K562 (cell line): ENCODE data around the gene DDX20. TPM values are rescaled to one million over a fixed set of nuclear protein-coding genes. Genes with fewer than 3 reads are reported as not detected.

Experiments
- ATAC-seq: fragments of 200-7000 bp; cut with Tn5 transposase; 3 replicates; pipeline ENCODE4 v1.9.1; 2020; ENCODE audit warnings: moderate library complexity
- BruUV-seq: library from RNA; stranded (reverse); fragments of 400-500 nt; replicated peaks from 2 replicates; lab custom pipeline; 2021; lab: Mats Ljungman, UMichigan
- CTCF ChIA-PET: fragments of 300-600 bp; formaldehyde crosslinking; extraction: SDS; loops from one replicate; lab custom pipeline; 2021; ENCODE audit warnings: low intra/inter-chr PET ratio; lab: Yijun Ruan, JAX
- POLR2A ChIA-PET: fragments of 300-600, 350-650 bp; sonication (Branson Sonifier 250); formaldehyde crosslinking; extraction: SDS; loops from one replicate; lab custom pipeline; 2021; ENCODE audit warnings: antibody characterized with exemption, inconsistent platforms; lab: Yijun Ruan, JAX
- DNase-seq, 4 experiments: peaks; one replicate each; pipeline versions ENCODE4 v3.0.0 to v3.0.0-alpha.2; 2011 to 2018; ENCODE audit warnings: low spot score in 3 of 4, mixed read lengths in 3 of 4; ENCODE audit errors: extremely low read depth in 1 of 4
- FAIRE-seq: peaks from 2 replicates; lab custom pipeline; 2011; peaks lifted over from hg19 to GRCh38; lab: Jason Lieb, UNC
- H2AFZ ChIP-seq: 2 replicates; pipeline ENCODE4 v1.6.0; 2011; ENCODE audit warnings: low read depth, low read length, control low read depth, inconsistent platforms
- H3K27ac ChIP-seq: fragments of 200-600 bp; 3 replicates; pipeline ENCODE4 v1.8.0; 2011; ENCODE audit warnings: low read depth, mild to moderate bottlenecking, control low read depth, inconsistent platforms, low read length, moderate library complexity, mixed read lengths; ENCODE audit errors: extremely low read depth
- H3K27me3 ChIP-seq, 2 experiments: fragments of 300-600 bp in 1 of 2; 2 replicates in 1 of 2; 3 replicates in 1 of 2; pipeline versions ENCODE4 v1.6.0 to v1.8.0; 2011; ENCODE audit warnings: inconsistent platforms in 2 of 2, low read length in 2 of 2, mild to moderate bottlenecking in 1 of 2, mixed read lengths in 1 of 2, moderate library complexity in 1 of 2; ENCODE audit not compliant: control insufficient read depth in 2 of 2, insufficient read depth in 2 of 2
- H3K36me3 ChIP-seq: fragments of 300-600 bp; 3 replicates; pipeline ENCODE4 v1.8.0; 2011; ENCODE audit warnings: mild to moderate bottlenecking, low read length, inconsistent platforms; ENCODE audit not compliant: control insufficient read depth, insufficient read depth
- H3K4me1 ChIP-seq, 2 experiments: fragments of 200-600 bp in 1 of 2; replicated peaks in 1 of 2; 2 replicates in 1 of 2; 3 replicates in 1 of 2; pipeline versions ENCODE4 v1.5.1 to v1.8.0; 2011; ENCODE audit warnings: inconsistent platforms in 2 of 2, low read length in 2 of 2, mild to moderate bottlenecking in 1 of 2, mixed read lengths in 1 of 2, moderate library complexity in 1 of 2; ENCODE audit not compliant: control insufficient read depth in 2 of 2, insufficient read depth in 2 of 2
- H3K4me2 ChIP-seq: 2 replicates; pipeline ENCODE4 v1.6.1; 2011; ENCODE audit warnings: low read length, control low read depth, inconsistent platforms, mixed read lengths; ENCODE audit not compliant: insufficient read depth
- H3K4me3 ChIP-seq: fragments of 200-600 bp; sonication (generic), shearing (Covaris generic); 2 replicates; pipeline ENCODE4 v1.5.1; 2016; ENCODE audit warnings: control low read depth, inconsistent platforms
- H3K79me2 ChIP-seq: fragments of 200-600 bp; 3 replicates; pipeline ENCODE4 v1.8.0; 2011; ENCODE audit warnings: low read length, inconsistent platforms; ENCODE audit not compliant: control insufficient read depth, insufficient read depth
- H3K9ac ChIP-seq, 2 experiments: 2 replicates each; pipeline versions ENCODE4 v1.6.0 to v1.6.1; 2011; ENCODE audit warnings: low read depth in 2 of 2, low read length in 2 of 2, control low read depth in 1 of 2, inconsistent platforms in 1 of 2, mild to moderate bottlenecking in 1 of 2, mixed read lengths in 1 of 2; ENCODE audit not compliant: insufficient read depth in 1 of 2
- H3K9me1 ChIP-seq: one replicate; pipeline ENCODE4 v1.6.0; 2011; ENCODE audit warnings: inconsistent platforms, mild to moderate bottlenecking, low read length, moderate library complexity; ENCODE audit not compliant: control insufficient read depth, insufficient read depth
- H3K9me3 ChIP-seq: replicated peaks from 2 replicates; pipeline ENCODE4 v1.5.1; 2011; ENCODE audit warnings: low read depth, low read length, inconsistent platforms; ENCODE audit not compliant: control insufficient read depth, insufficient read depth
- H4K20me1 ChIP-seq: replicated peaks from 2 replicates; pipeline ENCODE4 v1.6.1; 2011; ENCODE audit warnings: low read length, inconsistent platforms, mixed read lengths; ENCODE audit not compliant: control insufficient read depth, insufficient read depth
- ATF7 ChIP-seq: fragments of 450-650 bp; IDR thresholded peaks from 2 replicates; pipeline ENCODE4 v1.7.1; 2014; ENCODE audit warnings: mild to moderate bottlenecking, moderate library complexity
- E2F4 ChIP-seq: sonication (generic); formaldehyde crosslinking; IDR thresholded peaks from 2 replicates; pipeline ENCODE4 v1.8.0; 2022; ENCODE audit warnings: mild to moderate bottlenecking, low read depth, missing genetic modification reagents
- EHMT2 ChIP-seq: fragments of 450-650 bp; IDR thresholded peaks from 2 replicates; pipeline ENCODE4 v1.6.1; 2018; ENCODE audit warnings: antibody characterized with exemption
- GTF3C2 ChIP-seq: IDR thresholded peaks from 3 replicates; pipeline ENCODE4 v1.6.1; 2011; ENCODE audit warnings: borderline replicate concordance, mild to moderate bottlenecking, moderate library complexity; ENCODE audit not compliant: insufficient read length; ENCODE audit errors: extremely low read depth
- NR2C1 ChIP-seq, 2 experiments: fragments of 450-650 bp; IDR thresholded peaks; 2 replicates each; pipeline ENCODE4 v1.6.1; 2017; ENCODE audit warnings: mild to moderate bottlenecking in 2 of 2, antibody characterized with exemption in 1 of 2, inconsistent platforms in 1 of 2, missing compliant biosample characterization in 1 of 2, missing genetic modification characterization in 1 of 2
- NR3C1 ChIP-seq: sonication (generic); formaldehyde crosslinking; IDR thresholded peaks from 2 replicates; pipeline ENCODE4 v1.8.1; 2022; ENCODE audit warnings: missing genetic modification reagents
- POLR2B ChIP-seq: fragments of 450-650 bp; IDR thresholded peaks from 2 replicates; pipeline ENCODE4 v1.6.1; 2018; ENCODE audit warnings: low read depth; ENCODE audit not compliant: partially characterized antibody
- PRPF4 ChIP-seq: fragments of 200-400 bp; formaldehyde crosslinking; IDR thresholded peaks from one replicate; pipeline ENCODE4 v1.6.1; 2017; ENCODE audit warnings: low read length, low read depth, mild to moderate bottlenecking; ENCODE audit not compliant: insufficient read depth, poor library complexity, severe bottlenecking
- RBFOX2 ChIP-seq: fragments of 200-400 bp; formaldehyde crosslinking; IDR thresholded peaks from 2 replicates; pipeline ENCODE4 v1.6.1; 2017; ENCODE audit warnings: low read depth, mild to moderate bottlenecking, low read length, moderate library complexity
- SREBF1 ChIP-seq: fragments of 150-350 bp; IDR thresholded peaks from 2 replicates; pipeline ENCODE4 v1.6.1; 2014; ENCODE audit warnings: antibody characterized with exemption, low read depth, low read length, borderline replicate concordance
- STAT6 ChIP-seq: sonication (generic); formaldehyde crosslinking; IDR thresholded peaks from 2 replicates; pipeline ENCODE4 v1.8.1; 2023; ENCODE audit warnings: mild to moderate bottlenecking, missing genetic modification reagents
- TCF15 ChIP-seq: fragments of 250-450 bp; sonication (Bioruptor Pico); IDR thresholded peaks from 2 replicates; pipeline ENCODE4 v1.8.0; 2022; ENCODE audit warnings: moderate library complexity, mild to moderate bottlenecking, inconsistent platforms
- ZBTB26 ChIP-seq: fragments of 450-650 bp; formaldehyde crosslinking; IDR thresholded peaks from 2 replicates; pipeline ENCODE4 v1.4.0; 2022; ENCODE audit warnings: missing genetic modification characterization
- ZNF12 ChIP-seq: sonication (generic); formaldehyde crosslinking; IDR thresholded peaks from 2 replicates; pipeline ENCODE4 v1.4.0; 2020; ENCODE audit warnings: mild to moderate bottlenecking, missing genetic modification reagents
- WGBS: fragments of 100-300 bp; shearing (Covaris generic); methylation state at CpG from one replicate; pipeline ENCODE4 v1.1.6; 2016; ENCODE audit warnings: low coverage, mixed read lengths; ENCODE audit not compliant: insufficient coverage; ENCODE audit errors: missing lambda C conversion rate; 5-methylcytosine and 5-hydroxymethylcytosine counted together
- in situ Hi-C: fragments of 300-500 bp; cut with MboI; formaldehyde crosslinking; loops from 4 replicates; pipeline ENCODE4 v1.15.0; 2018; ENCODE audit warnings: inconsistent platforms, mixed read lengths
- intact Hi-C: fragments of 100-400 bp; cut with micrococcal nuclease; formaldehyde crosslinking; loops from 2 replicates; pipeline ENCODE4 v1.14.2; 2022
- polyA plus RNA-seq, 8 experiments: library from polyadenylated mRNA; depleted of rRNA in 4 of 8; stranded (reverse) in 5 of 8; unstranded in 3 of 8; fragments of >200 nt; fragmentation: Nextera tagmentation in 2 of 8; fragmentation: Illumina TruSeq in 1 of 8; extraction: Ambion mirVana in 2 of 8; extraction: Trizol in 1 of 8; gene quantifications; 2 replicates each; pipeline versions ENCODE4 v1.2.1 to v1.2.3, GENCODE V29; 2011 to 2014; ENCODE audit warnings: inconsistent platforms in 1 of 8, missing spikeins in 1 of 8
- total RNA-seq, 7 experiments: library from RNA; depleted of rRNA in 6 of 7; stranded (reverse); fragments of >200 nt in 6 of 7; fragmentation: Illumina TruSeq in 2 of 7; extraction: Trizol in 2 of 7; gene quantifications; 2 replicates each; pipeline versions ENCODE4 v1.2.1 to v1.2.3, GENCODE V29; 2011 to 2021; ENCODE audit warnings: low replicate concordance in 1 of 7

DDX20 gene
- total and polyA plus RNA-seq, 9 of the 15 experiments (the other 6 are each of a cell fraction or from before 2014, with no cell fraction given) = 8.3 to 33.4 (median 24.5) TPM

GRCh38 chr1:111749628-111750027 is 6.1 kb upstream of the DDX20 start:
- WGBS = 5% methylated on average over 3 of the region's 3 CpGs
- H3K36me3 ChIP-seq = no peaks in the 10 kb centered on the region
- BruUV-seq = no TSS peak
- H3K27me3 ChIP-seq = peaks cover 5 to 12% of the 10 kb centered on the region in 2 experiments; a peak in 3 of 5 replicates
- ATAC-seq = no peak
- H4K20me1 ChIP-seq = peaks cover 3% of the 10 kb centered on the region; the same call in 1 of the 2 replicates
- H3K4me1 ChIP-seq = peaks cover 0 to 9% of the 10 kb centered on the region in 2 experiments; a peak in 4 of 5 replicates
- TF ChIP-seq GTF3C2 (no peak), TCF15 (CRISPR knock-in tag) (no peak), RBFOX2 (no peak), ZBTB26 (CRISPR knock-in tag) (no peak), EHMT2 (no peak), PRPF4 (no peak), SREBF1 (no peak), NR2C1 (IDR thresholded peaks at IDR 0.05) (no peak), NR2C1 (tag; IDR thresholded peaks at IDR 0.05) (no peak), POLR2B (no peak), ATF7 (no peak), NR3C1 (CRISPR knock-in tag) (no peak), E2F4 (no peak), ZNF12 (CRISPR knock-in tag) (no peak), STAT6 (CRISPR knock-in tag) (no peak)
- no peak overlapping the region for H3K4me2 ChIP-seq
- CTCF ChIA-PET = no interaction called here
- H3K27ac ChIP-seq = no peak overlapping the region
- no peak overlapping the region for H3K4me3 ChIP-seq
- no peak for FAIRE-seq
- no peaks in the 10 kb centered on the region for H3K9me3 ChIP-seq
- intact Hi-C loops = loop anchor here (5.0 kb wide), 1 partner anchor 87 kb away; no protein-coding TSS in a partner anchor
- no peak for DNase-seq
- H2AFZ ChIP-seq = no peak overlapping the region
- H3K9me1 ChIP-seq = no peaks in the 10 kb centered on the region
- in situ Hi-C loops = no loop called here
- no peak overlapping the region for H3K9ac ChIP-seq
- H3K79me2 ChIP-seq = no peaks in the 10 kb centered on the region
- POLR2A ChIA-PET = interaction anchor here (1.5 kb wide), 1 partner anchor 10 kb away, joined by 7 read pairs; the partner anchor contains the start of gene INKA2
